Fibroblast of the aortic adventitia (primary cell): ENCODE results near the gene TANGO2. TPM values are rescaled to one million over a fixed set of nuclear protein-coding genes. Genes with fewer than 3 reads are reported as not detected.

Source experiments
- DNase-seq: peaks from one replicate; pipeline ENCODE4 v3.0.0-alpha.2; 2010; ENCODE audit warnings: low read depth
- H3K4me3 ChIP-seq: 2 replicates; pipeline ENCODE4 v1.5.1; 2011; ENCODE audit warnings: low read depth, mild to moderate bottlenecking, control low read depth, low read length, moderate library complexity
- CTCF ChIP-seq: IDR thresholded peaks from 2 replicates; pipeline ENCODE4 v1.5.1; 2011; ENCODE audit warnings: mild to moderate bottlenecking, low read length, control low read depth, inconsistent platforms; ENCODE audit not compliant: insufficient read depth
- total RNA-seq: library from RNA; depleted of rRNA; stranded (reverse); fragments of >200 nt; gene quantifications from 2 replicates; pipeline ENCODE4 v1.2.3, GENCODE V29; 2012; ENCODE audit warnings: low replicate concordance

Gene TANGO2
- total RNA-seq, 1 donor, result 41.7 TPM

GRCh38 chr22:20040327-20041200, 19.7 kb downstream of the TANGO2 start:
- no peak for DNase-seq
- TF ChIP-seq CTCF, result no peak
- H3K4me3 ChIP-seq, result no peak overlapping the region

GRCh38 chr22:20043057-20043996, 22.4 kb downstream of the TANGO2 start:
- no peak for DNase-seq
- no peak for TF ChIP-seq CTCF
- H3K4me3 ChIP-seq, result no peak overlapping the region

- no peak overlapping the region for H3K4me3 ChIP-seq
- no peak for TF ChIP-seq CTCF
- no peak for DNase-seq
Observed at GRCh38 chr22:20043997-20044342, 23.1 kb downstream of the TANGO2 start.

- no peak for TF ChIP-seq CTCF
- no peak overlapping the region for H3K4me3 ChIP-seq
- DNase-seq, result no peak
Observed at GRCh38 chr22:20044495-20045151, 23.7 kb downstream of the TANGO2 start.

- no peak overlapping the region for H3K4me3 ChIP-seq
- no peak for DNase-seq
- TF ChIP-seq CTCF, result no peak
Observed at GRCh38 chr22:20046730-20047129, 25.8 kb downstream of the TANGO2 start.

GRCh38 chr22:20051927-20052308, 31.0 kb downstream of the TANGO2 start:
- no peak overlapping the region for H3K4me3 ChIP-seq
- TF ChIP-seq CTCF, result no peak
- DNase-seq, result no peak
